Esophagus squamous epithelium (tissue), 5 donors: ENCODE measurements around the gene FAM149B1. TPM values are rescaled to one million over a fixed set of nuclear protein-coding genes. Genes with fewer than 3 reads are reported as not detected.
A peak's percentile ranks its signal among the peaks of the same experiment; 100 is the strongest.
"Not testable (repeated sequence)": the region's sequence is repeated elsewhere in the genome, so short reads cannot be mapped to it uniquely, and the experiment has no call there.

Source experiments
- DNase-seq: peaks from one replicate; lab custom pipeline; 2025; lab: John Stamatoyannopoulos, UW
- H3K27ac ChIP-seq, 4 donors: fragments of 200-600 bp; sonication (generic); one replicate each; pipeline ENCODE4 v1.5.1; 2016 to 2019; ENCODE audit warnings: mild to moderate bottlenecking in 1 of 4
- H3K27me3 ChIP-seq, 4 donors: fragments of 200-600 bp; sonication (generic); 1 replicate in 3 of 4; 2 replicates in 1 of 4; pipeline versions ENCODE4 v1.5.1 to v1.6.0; 2017 to 2021; ENCODE audit warnings: antibody characterized with exemption in 1 of 4
- H3K36me3 ChIP-seq, 3 donors: fragments of 200-600 bp; sonication (generic); one replicate each; pipeline ENCODE4 v1.5.1; 2016 to 2019
- H3K4me1 ChIP-seq, 3 donors: fragments of 200-600 bp; sonication (generic); one replicate each; pipeline ENCODE4 v1.5.1; 2017 to 2019
- H3K4me3 ChIP-seq, 4 donors: fragments of 200-600 bp; sonication (generic); 1 replicate in 3 of 4; 2 replicates in 1 of 4; pipeline ENCODE4 v1.5.1; 2016 to 2019; ENCODE audit warnings: mild to moderate bottlenecking in 2 of 4, moderate library complexity in 1 of 4
- H3K9me3 ChIP-seq, 3 donors: fragments of 200-600 bp; sonication (generic); one replicate each; pipeline ENCODE4 v1.5.1; 2016 to 2019
- CTCF ChIP-seq, 6 experiments: fragments of 450-650 bp in 4 of 6; fragments of 200-600 bp in 2 of 6; sonication (generic) in 2 of 6; IDR thresholded peaks; one replicate each; pipeline ENCODE4 v1.5.1; 2016 to 2019; ENCODE audit warnings: antibody characterized with exemption in 6 of 6, mild to moderate bottlenecking in 4 of 6, moderate library complexity in 4 of 6
- POLR2A ChIP-seq, 4 donors: fragments of 450-650 bp; IDR thresholded peaks; one replicate each; pipeline ENCODE4 v1.6.1; 2017; ENCODE audit warnings: antibody characterized with exemption in 4 of 4, mild to moderate bottlenecking in 4 of 4, moderate library complexity in 3 of 4
- WGBS, 2 donors: methylation state at CpG; one replicate each; pipeline ENCODE4 v1.1.5; 2018; 5-methylcytosine and 5-hydroxymethylcytosine counted together
- intact Hi-C: fragments of 100-400 bp; cut with DNase I; formaldehyde crosslinking; loops from one replicate; pipeline ENCODE4 v1.15.0; 2022
- total RNA-seq, 4 donors: library from RNA; depleted of rRNA; stranded (reverse); fragments of >200 nt; gene quantifications; one replicate each; pipeline ENCODE4 v1.1.0, GENCODE V29; 2016
- donor health status: DM: yes; HTN: yes; CAD: no.

The FAM149B1 gene
- total RNA-seq, 4 donors from 2014 or later = 8.7 to 15.8 (median 10.8) TPM

- Histone ChIP-seq H3K36me3 (peaks cover 0 to 30% (median 0%) of the 10 kb centered on the region in 3 donors), H3K4me1 (peaks cover 13 to 37% (median 20%) of the 10 kb centered on the region in 3 donors), H3K4me3 (peak within 1 kb of the TSS; percentile 60 to 87 (median 82)), H3K9me3 (no peaks in the 10 kb centered on the region), H3K27me3 (no peaks in the 10 kb centered on the region), H3K27ac (peak within 1 kb of the TSS; percentile 90 to 96 (median 95))
- 0% methylated on average over 9 to 18 of the region's 51 CpGs for WGBS, 2 donors
- peak in 2 of 6 experiments; percentile 8 to 9 for TF ChIP-seq CTCF (IDR thresholded peaks at IDR 0.05)
- TF ChIP-seq POLR2A (IDR thresholded peaks at IDR 0.05) = peak in 2 of 4 donors; percentile 74 to 80
- DNase-seq = peak; percentile 69
- intact Hi-C loops = no loop called here
Measured at GRCh38 chr10:73252445-73253224, 84.7 kb downstream of the FAM149B1 start, which contains the start of gene MRPS16. MRPS16 (minus strand) TSS chr10:73252644; CDS start chr10:73252482, 162 bp downstream.

- no peak for DNase-seq
- Histone ChIP-seq H3K27ac (peak overlapping the region; percentile 90 to 96 (median 95)), H3K4me3 (peak overlapping the region; percentile 60 to 87 (median 82)), H3K27me3 (no peaks in the 10 kb centered on the region), H3K4me1 (peaks cover 13 to 32% (median 17%) of the 10 kb centered on the region in 3 donors), H3K9me3 (no peaks in the 10 kb centered on the region), H3K36me3 (peaks cover 0 to 30% (median 0%) of the 10 kb centered on the region in 3 donors)
- intact Hi-C loops = no loop called here
- TF ChIP-seq CTCF (IDR thresholded peaks at IDR 0.05) (no peak), POLR2A (IDR thresholded peaks at IDR 0.05) (no peak)
- WGBS, 2 donors = 0 to 2% methylated on average over 4 of the region's 4 CpGs
Measured at GRCh38 chr10:73253225-73253555, 85.3 kb downstream of the FAM149B1 start.

GRCh38 chr10:73258612-73259011 is 90.7 kb downstream of the FAM149B1 start:
- intact Hi-C loops, H3K36me3 ChIP-seq, H3K27me3 ChIP-seq, H3K27ac ChIP-seq, H3K4me3 ChIP-seq, DNase-seq, H3K9me3 ChIP-seq, H3K4me1 ChIP-seq: not testable (repeated sequence)
- 92% methylated on average over 10 of the region's 10 CpGs for WGBS, 2 donors

GRCh38 chr10:73261362-73261995 is 93.6 kb downstream of the FAM149B1 start:
- DNase-seq = no peak
- Histone ChIP-seq H3K36me3 (no peaks in the 10 kb centered on the region), H3K27ac (no peak overlapping the region), H3K27me3 (no peaks in the 10 kb centered on the region), H3K4me1 (no peaks in the 10 kb centered on the region), H3K4me3 (no peak overlapping the region), H3K9me3 (no peaks in the 10 kb centered on the region)
- 91 to 93% methylated on average over 9 of the region's 9 CpGs for WGBS, 2 donors
- no peak for TF ChIP-seq POLR2A (IDR thresholded peaks at IDR 0.05)
- no peak for TF ChIP-seq CTCF (IDR thresholded peaks at IDR 0.05)
- intact Hi-C loops = no loop called here

- intact Hi-C loops = no loop called here
- TF ChIP-seq POLR2A (IDR thresholded peaks at IDR 0.05) = no peak
- no peak for TF ChIP-seq CTCF (IDR thresholded peaks at IDR 0.05)
- Histone ChIP-seq H3K36me3 (no peaks in the 10 kb centered on the region), H3K4me1 (no peaks in the 10 kb centered on the region), H3K27me3 (no peaks in the 10 kb centered on the region), H3K27ac (no peak overlapping the region), H3K9me3 (no peaks in the 10 kb centered on the region), H3K4me3 (no peak overlapping the region)
- DNase-seq = no peak
- 35 to 40% methylated on average over 4 of the region's 4 CpGs for WGBS, 2 donors
Measured at GRCh38 chr10:73262105-73262730, 94.3 kb downstream of the FAM149B1 start.
